Panc1 (cell line): ENCODE data around the gene TEX22. TPM values are rescaled to one million over a fixed set of nuclear protein-coding genes. Genes with fewer than 3 reads are reported as not detected.

ENCODE experiments used
- ATAC-seq: fragments of 200-7000 bp; cut with Tn5 transposase; 2 replicates; pipeline ENCODE4 v1.9.1; 2020; ENCODE audit warnings: mild to moderate bottlenecking, moderate library complexity
- BruUV-seq: library from RNA; stranded (reverse); fragments of 400-500 nt; replicated peaks from 2 replicates; lab custom pipeline; 2021; lab: Mats Ljungman, UMichigan
- CTCF ChIA-PET: fragments of 300-600 bp; sonication (Branson Sonifier 250); formaldehyde crosslinking; loops from one replicate; lab custom pipeline; 2022; ENCODE audit warnings: antibody characterized with exemption; lab: Charles Lee
- POLR2A ChIA-PET: fragments of 300-600 bp; sonication (Branson Sonifier 250); formaldehyde crosslinking; loops from one replicate; lab custom pipeline; 2022; ENCODE audit warnings: antibody characterized with exemption; lab: Charles Lee
- DNase-seq: peaks from one replicate; pipeline ENCODE4 v3.0.0-alpha.2; 2010; ENCODE audit warnings: low read depth, low spot score
- H3K27ac ChIP-seq: 2 replicates; pipeline ENCODE4 v1.5.1; 2011; ENCODE audit warnings: mild to moderate bottlenecking, low read length, inconsistent platforms
- H3K27me3 ChIP-seq: fragments of 200-500 bp; sonication (Bioruptor generic); 2 replicates; pipeline ENCODE4 v1.6.0; 2014; ENCODE audit warnings: low read length, inconsistent platforms; ENCODE audit not compliant: control insufficient read depth, insufficient read depth
- H3K36me3 ChIP-seq: fragments of 200-500 bp; sonication (Bioruptor generic); 2 replicates; pipeline ENCODE4 v1.5.1; 2014; ENCODE audit warnings: inconsistent platforms, mild to moderate bottlenecking, low read length, moderate library complexity; ENCODE audit not compliant: control insufficient read depth, insufficient read depth
- H3K4me1 ChIP-seq: 2 replicates; pipeline ENCODE4 v1.5.1; 2011; ENCODE audit warnings: inconsistent platforms, mild to moderate bottlenecking, low read length, moderate library complexity; ENCODE audit not compliant: control insufficient read depth, insufficient read depth
- H3K4me3 ChIP-seq, 2 experiments: 2 replicates each; pipeline ENCODE4 v1.5.1; 2011 to 2012; ENCODE audit warnings: low read depth in 2 of 2, low read length in 2 of 2, mild to moderate bottlenecking in 2 of 2, inconsistent platforms in 1 of 2, moderate library complexity in 1 of 2
- H3K9me3 ChIP-seq: fragments of 200-500 bp; sonication (Bioruptor generic); 2 replicates; pipeline ENCODE4 v1.5.1; 2014; ENCODE audit warnings: low read depth, mild to moderate bottlenecking, inconsistent platforms, low read length, moderate library complexity; ENCODE audit not compliant: control insufficient read depth, insufficient read depth
- POLR2AphosphoS5 ChIP-seq: IDR thresholded peaks from 2 replicates; pipeline ENCODE4 v1.6.1; 2012; ENCODE audit warnings: mild to moderate bottlenecking, low read depth, low read length, moderate library complexity
- REST ChIP-seq, 2 experiments: IDR thresholded peaks; 2 replicates each; pipeline ENCODE4 v1.6.1; 2011 to 2012; ENCODE audit warnings: low read depth in 2 of 2, control low read depth in 1 of 2, low read length in 1 of 2, mild to moderate bottlenecking in 1 of 2, moderate library complexity in 1 of 2; ENCODE audit not compliant: insufficient read depth in 1 of 2
- SIN3A ChIP-seq: IDR thresholded peaks from 2 replicates; pipeline ENCODE4 v1.6.1; 2012; ENCODE audit warnings: low read depth, mild to moderate bottlenecking, low read length, moderate library complexity, borderline replicate concordance; ENCODE audit not compliant: insufficient read depth
- TCF7L2 ChIP-seq: IDR thresholded peaks from 2 replicates; pipeline ENCODE4 v1.6.1; 2011; ENCODE audit warnings: mild to moderate bottlenecking, low read depth, low read length, inconsistent platforms
- in situ Hi-C: cut with HindIII; loops from 2 replicates; pipeline ENCODE4 v1.10.0; 2016; ENCODE audit warnings: low sequenced_read_pairs, low pct_unique_long_range_greater_than_20kb
- intact Hi-C: fragments of 100-400 bp; cut with micrococcal nuclease; formaldehyde crosslinking; loops from one replicate; pipeline ENCODE4 v1.10.0; 2022; ENCODE audit not compliant: unreplicated experiment
- total RNA-seq: library from RNA; stranded (reverse); gene quantifications from one replicate; pipeline ENCODE4 v1.2.1, GENCODE V29; 2021; ENCODE audit not compliant: unreplicated experiment
- TF ChIP-seq, protein P1 (sequence below): fragments of 450-650 bp; IDR thresholded peaks from 2 replicates; pipeline ENCODE4 v1.5.1; 2017; ENCODE audit warnings: mild to moderate bottlenecking

The TEX22 gene
- total RNA-seq, 1 experiment from 2014 or later, result 2.9 TPM

DNA sequence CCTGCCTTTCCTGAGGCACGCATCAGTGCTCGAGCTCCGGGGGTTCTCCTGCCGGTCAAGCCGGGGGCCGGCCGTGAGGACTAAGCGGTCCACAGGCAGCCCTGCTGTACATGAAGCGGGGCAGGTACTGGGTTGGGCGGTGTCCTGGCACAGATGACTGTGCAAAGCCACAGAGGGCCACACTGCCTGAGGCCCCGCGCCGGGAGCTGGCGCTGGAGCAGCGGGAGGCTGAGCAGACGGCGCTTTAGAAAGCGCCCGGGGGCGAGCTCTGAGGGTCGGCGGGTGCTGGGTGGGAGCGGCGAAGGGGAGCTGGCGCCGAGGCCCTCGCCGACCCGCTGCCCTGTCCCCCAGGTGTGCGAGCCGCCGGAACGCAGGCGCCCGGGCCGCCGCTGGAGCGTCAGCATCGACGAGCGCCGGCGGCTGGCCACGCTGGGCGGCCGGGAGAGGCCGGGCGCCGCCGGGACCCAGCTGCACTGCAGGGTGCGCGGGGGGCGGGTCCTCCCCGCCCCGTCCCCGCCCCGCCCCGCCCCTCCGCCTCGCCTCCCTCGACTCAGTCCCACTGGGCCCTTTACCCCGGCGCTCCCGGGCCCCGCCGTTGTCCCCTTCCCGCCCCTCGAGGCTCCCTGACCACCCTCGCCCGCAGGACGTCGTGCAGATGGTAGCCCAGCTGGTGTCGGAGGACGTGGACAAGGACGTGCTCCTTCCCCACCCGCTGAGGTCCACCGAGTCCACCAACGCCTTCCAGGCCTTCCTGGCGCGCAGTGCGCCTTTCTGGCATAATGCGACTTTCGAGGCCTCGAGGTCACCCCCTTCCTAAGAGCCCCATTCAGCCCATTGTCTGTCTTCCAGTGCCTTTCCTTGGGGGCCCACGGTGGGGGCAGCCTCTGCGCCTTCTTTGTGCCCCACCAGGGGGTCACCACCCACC is 12.9 kb downstream of the TEX22 start:
- no peaks in the 10 kb centered on the region for H3K27me3 ChIP-seq
- no peaks in the 10 kb centered on the region for H3K36me3 ChIP-seq
- ATAC-seq (peak; percentile 73), DNase-seq (no peak)
- intact Hi-C loops, result no loop called here
- in situ Hi-C loops, result no loop called here
- no TSS peak for BruUV-seq
- POLR2A ChIA-PET, result interaction anchor here (0.7 kb wide), 1 partner anchor 398 kb away, joined by 3 read pairs; no protein-coding TSS in a partner anchor
- H3K4me3 ChIP-seq, result peak overlapping the region; percentile 27 to 36
- CTCF ChIA-PET, result no interaction called here
- H3K4me1 ChIP-seq, result no peaks in the 10 kb centered on the region
- TF ChIP-seq TCF7L2 (no peak), POLR2AphosphoS5 (no peak)
- TF ChIP-seq, protein P1, sequence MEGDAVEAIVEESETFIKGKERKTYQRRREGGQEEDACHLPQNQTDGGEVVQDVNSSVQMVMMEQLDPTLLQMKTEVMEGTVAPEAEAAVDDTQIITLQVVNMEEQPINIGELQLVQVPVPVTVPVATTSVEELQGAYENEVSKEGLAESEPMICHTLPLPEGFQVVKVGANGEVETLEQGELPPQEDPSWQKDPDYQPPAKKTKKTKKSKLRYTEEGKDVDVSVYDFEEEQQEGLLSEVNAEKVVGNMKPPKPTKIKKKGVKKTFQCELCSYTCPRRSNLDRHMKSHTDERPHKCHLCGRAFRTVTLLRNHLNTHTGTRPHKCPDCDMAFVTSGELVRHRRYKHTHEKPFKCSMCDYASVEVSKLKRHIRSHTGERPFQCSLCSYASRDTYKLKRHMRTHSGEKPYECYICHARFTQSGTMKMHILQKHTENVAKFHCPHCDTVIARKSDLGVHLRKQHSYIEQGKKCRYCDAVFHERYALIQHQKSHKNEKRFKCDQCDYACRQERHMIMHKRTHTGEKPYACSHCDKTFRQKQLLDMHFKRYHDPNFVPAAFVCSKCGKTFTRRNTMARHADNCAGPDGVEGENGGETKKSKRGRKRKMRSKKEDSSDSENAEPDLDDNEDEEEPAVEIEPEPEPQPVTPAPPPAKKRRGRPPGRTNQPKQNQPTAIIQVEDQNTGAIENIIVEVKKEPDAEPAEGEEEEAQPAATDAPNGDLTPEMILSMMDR, result no peak
- H3K9me3 ChIP-seq, result no peaks in the 10 kb centered on the region
- no peak overlapping the region for H3K27ac ChIP-seq

- POLR2A ChIA-PET, result no interaction called here
Measured at GRCh38 chr14:105411985-105412770, 13.8 kb downstream of the TEX22 start.

More at GRCh38 chr14:105411985-105412770, 13.8 kb downstream of the TEX22 start:
- ATAC-seq (0 out of 2 replicates have a peak, but pooled peaks have one; percentile 11), DNase-seq (no peak)
- H3K27me3 ChIP-seq, result no peaks in the 10 kb centered on the region
- H3K4me1 ChIP-seq, result no peaks in the 10 kb centered on the region
- H3K9me3 ChIP-seq, result no peaks in the 10 kb centered on the region
- in situ Hi-C loops (no loop called here), intact Hi-C loops (no loop called here)
- no peak overlapping the region for H3K4me3 ChIP-seq
- no peaks in the 10 kb centered on the region for H3K36me3 ChIP-seq
- CTCF ChIA-PET, result interaction anchor here (0.6 kb wide), 1 partner anchor 210 kb away, joined by 8 read pairs; no protein-coding TSS in a partner anchor
- BruUV-seq, result no TSS peak
- no peak overlapping the region for H3K27ac ChIP-seq
- TF ChIP-seq SIN3A (no peak), REST (IDR thresholded peaks at IDR 0.05; ENCODE audit: insufficient read depth in 1 of 2, low read depth in 2 of 2, low read length in 1 of 2) (no peak)
